EH (cell line): ENCODE data around the gene PLET1.

ENCODE experiments used
- DNase-seq: peaks from one replicate; pipeline ENCODE4 v3.0.0-alpha.2; 2015; ENCODE audit warnings: low read depth

Gene PLET1

GRCh38 chr11:112260490-112260889 is at the start of gene PLET1:
Gene PLET1 (minus strand): TSS chr11:112260860. CDS start chr11:112260589, 271 bp downstream.
- no peak for DNase-seq

DNA sequence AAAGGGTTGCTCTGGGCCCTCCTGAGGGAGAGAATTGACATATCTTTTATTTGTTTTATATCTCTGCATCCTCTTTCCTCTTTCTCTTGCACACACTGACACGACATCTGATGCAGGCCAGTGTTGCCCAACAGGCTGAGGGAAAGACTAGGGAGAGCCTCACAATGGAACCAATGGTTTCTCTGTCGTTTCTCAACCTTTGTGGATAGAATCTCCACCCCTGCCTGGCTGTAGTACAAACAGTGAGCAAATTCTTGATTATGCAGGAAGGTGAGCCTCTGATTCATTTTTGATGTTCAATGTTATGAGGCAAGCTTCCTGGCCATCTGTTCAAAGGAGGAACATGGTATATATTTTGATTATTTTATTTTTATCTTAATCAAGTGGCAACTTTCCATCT is 49.8 kb upstream of the PLET1 start:
- DNase-seq: no peak

GRCh38 chr11:112308651-112309050 is 48.0 kb upstream of the PLET1 start:
- DNase-seq: no peak

DNA sequence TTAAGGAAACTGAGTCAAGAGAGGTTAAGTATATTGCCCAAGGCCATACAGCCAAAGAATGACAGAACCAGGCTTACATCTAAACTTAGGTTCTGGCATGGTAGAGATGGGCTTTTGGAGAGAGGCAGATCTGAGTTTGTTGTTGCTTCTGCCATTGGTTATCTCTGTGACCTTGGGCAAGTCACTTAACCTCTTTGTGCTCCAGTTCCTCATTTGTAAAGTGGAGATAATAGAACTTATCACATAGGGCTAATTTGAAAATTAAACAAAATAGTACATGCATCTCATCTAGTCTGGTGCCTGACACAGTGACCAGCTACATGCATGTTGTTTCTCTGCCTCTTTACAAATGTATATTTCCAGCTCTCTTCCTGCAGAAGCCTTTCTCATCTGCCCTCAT is 47.0 kb upstream of the PLET1 start:
- DNase-seq: no peak

- no peak for DNase-seq
Measured at GRCh38 chr11:112306230-112306629, 45.6 kb upstream of the PLET1 start.

DNA sequence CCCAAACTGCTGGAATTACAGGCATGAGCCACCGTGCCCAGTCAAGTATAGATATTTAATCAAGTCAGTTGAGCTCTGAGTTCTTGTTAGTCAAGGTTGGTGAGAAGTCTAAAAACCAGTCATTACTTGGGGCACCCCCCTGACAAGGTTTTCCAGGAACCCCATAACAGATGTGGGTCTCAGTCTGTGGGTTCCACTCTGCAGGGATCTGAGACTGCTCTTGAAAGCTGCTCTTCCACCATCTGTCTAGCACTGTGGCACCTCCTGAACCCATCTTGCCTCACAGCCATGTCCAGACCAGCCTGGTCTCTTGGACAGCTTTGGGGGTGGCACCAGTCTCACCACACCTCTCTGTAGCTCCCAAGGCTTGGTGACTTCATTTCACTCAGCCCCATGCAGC is 44.3 kb upstream of the PLET1 start:
- DNase-seq: no peak

- peak; percentile 38 for DNase-seq
Measured at GRCh38 chr11:112303616-112304015, 43.0 kb upstream of the PLET1 start.

- peak; percentile 61 for DNase-seq
Measured at GRCh38 chr11:112302226-112302868, 41.7 kb upstream of the PLET1 start.

DNA sequence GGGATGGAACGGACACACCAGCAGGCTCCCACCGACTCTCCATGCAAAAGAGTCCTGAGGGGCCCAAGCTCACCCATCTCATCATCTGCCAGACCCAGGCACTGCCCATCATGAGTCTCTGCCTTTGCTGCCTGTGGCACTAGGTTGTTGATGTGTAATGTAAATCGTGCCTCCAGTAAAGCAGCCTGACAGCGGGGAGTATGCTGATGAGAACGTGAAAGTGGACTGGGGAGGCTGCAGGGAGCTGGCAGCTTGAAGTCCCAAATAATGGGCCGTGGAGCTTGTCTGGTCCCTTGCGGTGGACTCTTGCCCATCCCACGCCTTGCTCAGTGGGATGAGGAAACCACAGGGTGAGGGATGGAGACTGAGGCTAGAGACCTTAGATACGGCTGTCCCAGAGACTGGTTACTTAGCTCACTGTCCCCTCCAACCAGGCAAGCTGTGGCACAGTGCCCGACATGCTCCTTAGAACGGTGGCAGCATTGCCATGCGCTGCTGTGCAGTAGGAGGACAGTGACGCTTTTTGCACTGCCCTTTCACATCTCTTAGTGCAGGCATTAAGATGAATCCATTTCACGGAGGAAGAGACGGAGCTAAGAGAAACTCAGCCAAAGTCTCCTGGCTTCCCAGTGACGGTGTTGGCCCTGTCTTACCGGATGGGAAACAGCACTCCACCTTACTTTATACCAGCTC is 39.6 kb upstream of the PLET1 start:
- no peak for DNase-seq

GRCh38 chr11:112298535-112298934 is 37.9 kb upstream of the PLET1 start:
- no peak for DNase-seq

DNA sequence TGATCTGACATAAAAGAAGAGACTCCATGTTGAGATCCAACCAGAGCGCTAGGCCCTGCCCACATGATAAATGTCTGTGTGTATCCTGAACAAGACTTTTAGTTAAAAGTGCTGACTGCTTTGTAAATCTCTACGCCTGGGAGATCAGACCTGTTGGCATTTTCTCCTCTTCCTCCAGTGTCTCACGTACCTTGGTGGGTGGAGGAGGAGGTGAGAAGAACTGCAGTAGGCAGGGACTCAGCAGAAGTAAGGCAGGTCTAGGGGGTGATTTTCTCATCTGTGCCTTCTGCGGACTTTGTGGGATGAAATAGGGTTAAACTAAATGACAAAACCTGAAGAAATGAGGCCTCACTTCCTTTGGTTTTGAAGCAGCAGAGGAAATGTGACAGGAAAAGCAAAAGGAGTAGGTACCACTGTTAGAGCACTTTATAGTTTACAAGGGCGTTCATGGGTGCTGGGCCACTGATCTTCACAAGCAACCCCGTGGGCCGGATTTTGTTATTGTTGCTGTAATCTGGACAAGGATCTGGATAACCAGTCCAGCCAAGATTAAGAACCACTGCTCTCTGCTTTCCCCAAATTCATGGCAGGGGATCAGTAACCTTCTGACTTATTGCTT is 36.7 kb upstream of the PLET1 start:
- DNase-seq: no peak

DNA sequence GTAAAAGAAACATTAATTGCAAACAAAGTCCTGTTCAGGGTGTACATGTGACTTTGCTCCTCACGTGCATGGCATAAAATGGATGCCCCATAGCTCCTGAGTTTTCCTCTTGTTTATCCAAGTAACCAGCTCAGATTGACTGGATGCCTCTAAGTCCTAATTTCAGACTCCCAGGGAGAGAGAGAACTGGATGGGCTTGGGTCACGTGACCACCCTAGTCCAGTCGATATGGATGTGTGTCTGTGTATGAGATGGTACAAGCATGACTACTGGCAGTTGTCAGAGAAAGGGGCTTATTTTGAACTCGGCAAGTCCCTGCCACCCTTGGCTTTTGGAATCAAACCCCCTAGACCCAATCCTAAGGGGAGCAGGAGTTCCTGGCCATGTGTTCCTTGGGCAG is 35.4 kb upstream of the PLET1 start:
- no peak for DNase-seq

- no peak for DNase-seq
Measured at GRCh38 chr11:112294688-112295340, 34.2 kb upstream of the PLET1 start.

- DNase-seq: no peak
Measured at GRCh38 chr11:112293614-112294013, 33.0 kb upstream of the PLET1 start.

GRCh38 chr11:112292785-112293407 is 32.2 kb upstream of the PLET1 start:
- peak; percentile 98 for DNase-seq

DNA sequence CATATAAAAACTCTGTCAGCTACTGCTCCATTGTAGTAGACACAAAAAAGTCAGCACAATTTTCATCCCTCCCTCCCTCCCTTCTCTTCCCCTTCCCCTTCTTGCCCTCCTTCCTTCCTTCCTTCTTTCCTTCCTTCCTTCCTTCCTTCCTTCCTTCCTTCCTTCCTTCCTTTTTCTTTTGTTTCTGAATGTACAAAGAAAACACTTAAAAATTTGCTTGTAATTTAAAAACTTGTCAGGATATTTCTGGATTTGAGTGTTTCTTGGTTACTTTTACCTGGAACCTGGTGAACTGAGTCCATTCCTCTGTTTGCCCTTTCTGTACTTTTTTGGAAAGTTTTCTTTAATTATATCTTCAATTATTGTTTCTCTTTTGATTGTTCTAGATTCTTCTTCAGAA is 31.5 kb upstream of the PLET1 start:
- no peak for DNase-seq

DNA sequence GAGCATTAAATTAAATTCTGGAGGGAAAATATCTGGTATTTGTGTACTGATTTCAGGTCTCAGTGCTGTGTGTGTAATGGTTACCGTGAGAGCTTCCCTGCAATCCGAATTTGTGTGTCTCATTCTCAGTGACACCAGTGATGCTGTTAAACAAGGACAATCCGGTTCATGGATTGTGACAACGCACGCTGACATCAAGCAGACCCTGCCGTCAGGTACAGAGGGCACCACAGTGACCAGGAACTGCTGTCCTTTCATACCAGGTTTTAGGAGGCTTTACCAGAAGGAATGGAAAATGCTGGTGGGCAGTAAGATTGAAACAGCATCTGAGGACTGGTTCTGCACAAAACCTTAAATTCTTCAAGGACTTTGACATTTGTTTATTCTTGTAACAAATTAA is 30.5 kb upstream of the PLET1 start:
- DNase-seq: no peak

DNA sequence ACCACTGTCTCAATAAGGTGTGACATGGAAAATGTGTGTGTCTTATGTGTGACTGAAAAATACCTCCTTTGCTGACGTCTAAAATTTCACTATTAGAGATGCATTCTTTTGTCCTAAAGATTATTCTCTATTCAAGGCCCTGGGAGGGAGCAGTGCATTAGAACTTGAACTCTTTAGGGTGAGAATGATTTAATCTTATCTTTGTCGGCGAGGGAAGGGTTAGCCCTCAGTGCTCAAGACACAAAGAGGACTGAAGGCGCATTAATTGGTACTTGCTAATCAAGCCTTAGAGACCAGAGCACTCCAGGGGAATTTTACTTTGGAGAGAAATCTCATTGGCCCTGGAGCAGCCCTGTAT is 29.8 kb upstream of the PLET1 start:
- no peak for DNase-seq

GRCh38 chr11:112289588-112290492 is 29.2 kb upstream of the PLET1 start:
- DNase-seq: peak; percentile 72

DNA sequence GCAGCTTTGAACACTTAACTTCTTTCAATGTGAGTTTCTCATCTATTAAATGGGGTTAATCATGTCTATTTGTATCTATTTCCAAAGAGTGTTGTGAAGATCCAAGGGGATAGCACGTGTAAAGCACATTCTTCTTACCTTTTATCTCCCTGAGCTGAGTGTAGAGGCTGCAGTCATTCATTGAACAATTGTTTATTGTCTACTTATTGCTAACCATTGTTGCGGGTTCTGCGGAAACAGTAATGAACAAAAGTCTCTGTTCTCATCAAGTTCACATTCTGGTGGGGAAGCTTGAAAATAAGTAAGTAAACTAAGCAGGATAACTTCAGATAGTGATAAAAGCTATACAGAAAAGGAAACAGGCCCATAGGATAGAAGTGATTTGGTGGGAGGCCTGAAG is 27.4 kb upstream of the PLET1 start:
- DNase-seq: no peak

DNA sequence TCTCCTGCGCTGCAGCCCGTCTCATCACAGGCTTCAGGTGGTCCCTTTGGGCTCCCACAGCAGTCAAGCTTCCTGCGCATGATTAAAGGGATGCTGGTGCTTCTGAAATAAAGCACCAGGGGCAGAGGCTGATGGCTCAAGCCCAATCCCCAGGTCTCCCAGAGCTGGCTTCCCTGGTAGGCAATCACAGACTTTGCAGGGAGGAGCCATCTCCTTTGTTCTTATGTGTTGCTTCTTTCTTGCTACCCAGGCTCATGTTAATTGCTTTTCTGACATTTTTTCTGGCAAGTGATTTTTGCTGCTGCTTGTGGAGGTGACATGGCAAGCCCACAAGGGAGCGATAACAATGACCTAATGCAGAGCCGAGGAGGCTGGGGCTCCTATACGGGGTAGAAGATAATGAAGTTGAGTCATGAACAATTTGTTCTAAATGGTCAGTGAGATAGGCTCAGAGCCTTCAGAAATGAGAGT is 25.2 kb upstream of the PLET1 start:
- peak; percentile 43 for DNase-seq
